Measurements from ENCODE around the gene ELP4. TPM values are rescaled to one million over a fixed set of nuclear protein-coding genes. Genes with fewer than 3 reads are reported as not detected.
"Not testable (repeated sequence)": the region's sequence is repeated elsewhere in the genome, so short reads cannot be mapped to it uniquely, and the experiment has no call there.

The ELP4 gene
- total RNA-seq, 2 donors from 2014 or later = 21.5 to 23.0 TPM

GRCh38 chr11:31579412-31579811, 69.8 kb downstream of the ELP4 start:
- H3K27ac ChIP-seq; H3K36me3 ChIP-seq; intact Hi-C loops (cut with DNase I); H3K4me1 ChIP-seq (replicated peaks); H3K27me3 ChIP-seq (replicated peaks; ENCODE audit: insufficient read depth); H3K4me3 ChIP-seq; DNase-seq (ENCODE audit: low spot score); H3K9me3 ChIP-seq: not testable (repeated sequence)
- WGBS = 96% methylated on average over 3 of the region's 3 CpGs

- H3K4me1 ChIP-seq (replicated peaks) = no peaks in the 10 kb centered on the region
- 55% methylated on average over 1 of the region's 1 CpG for WGBS
- no peak overlapping the region for H3K27ac ChIP-seq
- no peaks in the 10 kb centered on the region for H3K27me3 ChIP-seq (replicated peaks; ENCODE audit: insufficient read depth)
- H3K4me3 ChIP-seq = no peak overlapping the region
- DNase-seq (ENCODE audit: low spot score) = no peak
- intact Hi-C loops (cut with DNase I) = no loop called here
- H3K36me3 ChIP-seq = no peaks in the 10 kb centered on the region
- TF ChIP-seq POLR2A (IDR thresholded peaks at IDR 0.05) = no peak
- TF ChIP-seq POLR2AphosphoS5 (IDR thresholded peaks at IDR 0.05) = no peak
- TF ChIP-seq CTCF (IDR thresholded peaks at IDR 0.05) = no peak
- no peaks in the 10 kb centered on the region for H3K9me3 ChIP-seq
These were observed 73.1 kb downstream of the ELP4 start for GRCh38 chr11:31582697-31583096.

GRCh38 chr11:31598454-31598853, 88.9 kb downstream of the ELP4 start:
- Histone ChIP-seq H3K4me1 (replicated peaks) (no peaks in the 10 kb centered on the region), H3K27ac (no peak overlapping the region), H3K36me3 (no peaks in the 10 kb centered on the region), H3K27me3 (replicated peaks; ENCODE audit: insufficient read depth) (no peaks in the 10 kb centered on the region), H3K9me3 (no peaks in the 10 kb centered on the region), H3K4me3 (no peak overlapping the region)
- DNase-seq (ENCODE audit: low spot score) = no peak
- no peak for TF ChIP-seq CTCF (IDR thresholded peaks at IDR 0.05)
- no peak for TF ChIP-seq POLR2AphosphoS5 (IDR thresholded peaks at IDR 0.05)
- no peak for TF ChIP-seq POLR2A (IDR thresholded peaks at IDR 0.05)
- 95% methylated on average over 2 of the region's 2 CpGs for WGBS
- intact Hi-C loops (cut with DNase I) = no loop called here

- no peaks in the 10 kb centered on the region for H3K9me3 ChIP-seq
- H3K4me3 ChIP-seq = no peak overlapping the region
- intact Hi-C loops (cut with DNase I) = no loop called here
- TF ChIP-seq POLR2AphosphoS5 (IDR thresholded peaks at IDR 0.05) = no peak
- TF ChIP-seq POLR2A (IDR thresholded peaks at IDR 0.05) = no peak
- TF ChIP-seq CTCF (IDR thresholded peaks at IDR 0.05) = no peak
- H3K4me1 ChIP-seq (replicated peaks) = no peaks in the 10 kb centered on the region
- H3K27me3 ChIP-seq (replicated peaks; ENCODE audit: insufficient read depth) = no peaks in the 10 kb centered on the region
- H3K36me3 ChIP-seq = no peaks in the 10 kb centered on the region
- DNase-seq (ENCODE audit: low spot score) = no peak
- H3K27ac ChIP-seq = no peak overlapping the region
- WGBS = 100% methylated on average over 1 of the region's 1 CpG
These were observed 92.2 kb downstream of the ELP4 start for GRCh38 chr11:31601635-31602282.

- 85% methylated on average over 2 of the region's 2 CpGs for WGBS
These were observed 97.3 kb downstream of the ELP4 start for GRCh38 chr11:31606893-31607292.

GRCh38 chr11:31607914-31608313, 98.3 kb downstream of the ELP4 start:
- no peaks in the 10 kb centered on the region for H3K4me1 ChIP-seq (replicated peaks)
- 91% methylated on average over 3 of the region's 3 CpGs for WGBS
- H3K27ac ChIP-seq = no peak overlapping the region
- H3K27me3 ChIP-seq (replicated peaks; ENCODE audit: insufficient read depth) = no peaks in the 10 kb centered on the region
- no peak overlapping the region for H3K4me3 ChIP-seq
- intact Hi-C loops (cut with DNase I) = no loop called here
- no peak for DNase-seq (ENCODE audit: low spot score)
- no peaks in the 10 kb centered on the region for H3K36me3 ChIP-seq
- no peaks in the 10 kb centered on the region for H3K9me3 ChIP-seq
- no peak for TF ChIP-seq CTCF (IDR thresholded peaks at IDR 0.05)
- TF ChIP-seq POLR2A (IDR thresholded peaks at IDR 0.05) = no peak
- TF ChIP-seq POLR2AphosphoS5 (IDR thresholded peaks at IDR 0.05) = no peak

More at GRCh38 chr11:31606893-31607292, 97.3 kb downstream of the ELP4 start:
- no peaks in the 10 kb centered on the region for H3K36me3 ChIP-seq
- no peak for DNase-seq (ENCODE audit: low spot score)
- no peak overlapping the region for H3K4me3 ChIP-seq
- H3K27ac ChIP-seq = no peak overlapping the region
- H3K4me1 ChIP-seq (replicated peaks) = no peaks in the 10 kb centered on the region
- no peaks in the 10 kb centered on the region for H3K9me3 ChIP-seq
- no peaks in the 10 kb centered on the region for H3K27me3 ChIP-seq (replicated peaks; ENCODE audit: insufficient read depth)
- intact Hi-C loops (cut with DNase I) = no loop called here
- no peak for TF ChIP-seq POLR2AphosphoS5 (IDR thresholded peaks at IDR 0.05)
